ENCODE data around the gene ATP1B2.

DNA sequence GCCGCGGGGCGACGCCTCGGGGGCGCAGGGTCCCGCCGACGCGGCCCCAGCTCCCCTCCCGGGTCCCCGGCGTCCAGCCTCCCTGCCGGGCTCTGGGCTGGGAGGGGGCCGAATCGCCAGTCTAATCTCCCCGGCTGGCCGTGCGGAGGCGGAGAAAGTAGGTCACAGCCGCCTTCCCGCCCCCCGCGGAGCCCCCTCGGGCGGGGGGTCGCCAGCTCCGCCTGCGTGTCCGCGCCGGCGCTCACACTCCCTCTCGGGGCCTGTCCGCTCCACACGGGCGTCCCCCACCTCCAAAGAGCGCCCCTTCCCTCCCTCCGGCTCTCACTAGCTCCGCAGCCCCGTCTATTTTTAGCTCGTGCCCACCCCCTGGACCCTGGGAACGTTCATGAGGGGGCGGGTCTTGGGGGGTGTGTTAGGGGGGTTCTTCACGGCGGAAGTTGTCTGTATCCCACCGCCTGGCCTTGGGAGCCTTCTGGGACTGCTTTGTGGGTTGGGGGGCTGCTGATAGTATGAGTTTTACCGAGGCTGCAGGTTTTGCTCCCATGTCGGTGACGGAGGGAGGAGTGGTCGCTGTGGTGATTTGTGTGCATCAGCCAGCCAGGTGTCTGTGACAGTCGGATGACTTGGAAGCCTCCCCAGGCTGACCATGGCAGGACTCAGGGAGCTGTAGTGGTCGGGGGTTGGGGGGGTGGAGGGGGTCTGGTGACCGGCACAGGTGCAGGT is 1.1 kb downstream of the ATP1B2 start:
- TF ChIP-seq PBX3 (IDR thresholded peaks at IDR 0.05) (no peak), MYC (IDR thresholded peaks at IDR 0.05; ENCODE audit: borderline replicate concordance, low read length) (no peak), ZC3H11A (IDR thresholded peaks at IDR 0.05) (no peak), POLR2A (IDR thresholded peaks at IDR 0.05; ENCODE audit: low read length) (no peak), MAX (IDR thresholded peaks at IDR 0.05) (no peak)
- TF ChIP-seq, protein P1, sequence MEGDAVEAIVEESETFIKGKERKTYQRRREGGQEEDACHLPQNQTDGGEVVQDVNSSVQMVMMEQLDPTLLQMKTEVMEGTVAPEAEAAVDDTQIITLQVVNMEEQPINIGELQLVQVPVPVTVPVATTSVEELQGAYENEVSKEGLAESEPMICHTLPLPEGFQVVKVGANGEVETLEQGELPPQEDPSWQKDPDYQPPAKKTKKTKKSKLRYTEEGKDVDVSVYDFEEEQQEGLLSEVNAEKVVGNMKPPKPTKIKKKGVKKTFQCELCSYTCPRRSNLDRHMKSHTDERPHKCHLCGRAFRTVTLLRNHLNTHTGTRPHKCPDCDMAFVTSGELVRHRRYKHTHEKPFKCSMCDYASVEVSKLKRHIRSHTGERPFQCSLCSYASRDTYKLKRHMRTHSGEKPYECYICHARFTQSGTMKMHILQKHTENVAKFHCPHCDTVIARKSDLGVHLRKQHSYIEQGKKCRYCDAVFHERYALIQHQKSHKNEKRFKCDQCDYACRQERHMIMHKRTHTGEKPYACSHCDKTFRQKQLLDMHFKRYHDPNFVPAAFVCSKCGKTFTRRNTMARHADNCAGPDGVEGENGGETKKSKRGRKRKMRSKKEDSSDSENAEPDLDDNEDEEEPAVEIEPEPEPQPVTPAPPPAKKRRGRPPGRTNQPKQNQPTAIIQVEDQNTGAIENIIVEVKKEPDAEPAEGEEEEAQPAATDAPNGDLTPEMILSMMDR (IDR thresholded peaks at IDR 0.05) = no peak
- TF ChIP-seq, protein P2, sequence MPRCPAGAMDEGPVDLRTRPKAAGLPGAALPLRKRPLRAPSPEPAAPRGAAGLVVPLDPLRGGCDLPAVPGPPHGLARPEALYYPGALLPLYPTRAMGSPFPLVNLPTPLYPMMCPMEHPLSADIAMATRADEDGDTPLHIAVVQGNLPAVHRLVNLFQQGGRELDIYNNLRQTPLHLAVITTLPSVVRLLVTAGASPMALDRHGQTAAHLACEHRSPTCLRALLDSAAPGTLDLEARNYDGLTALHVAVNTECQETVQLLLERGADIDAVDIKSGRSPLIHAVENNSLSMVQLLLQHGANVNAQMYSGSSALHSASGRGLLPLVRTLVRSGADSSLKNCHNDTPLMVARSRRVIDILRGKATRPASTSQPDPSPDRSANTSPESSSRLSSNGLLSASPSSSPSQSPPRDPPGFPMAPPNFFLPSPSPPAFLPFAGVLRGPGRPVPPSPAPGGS (IDR thresholded peaks at IDR 0.05) = no peak

Data from A549 (cell line).